Stimulated activated CD8-positive, alpha-beta memory T cell treated with anti-CD3 and anti-CD28 coated beads, Interleukin-12 subunit alpha, Interleukin-12 subunit beta, amount 100 ng/mL, for 24 hours (primary cell): Measurements from ENCODE around the gene ABCA1.
"Not testable (repeated sequence)": the region's sequence is repeated elsewhere in the genome, so short reads cannot be mapped to it uniquely, and the experiment has no call there.

Experiments
- DNase-seq: peaks from one replicate; pipeline ENCODE4 v3.0.0-alpha.2; 2020; ENCODE audit errors: extremely low read depth

ABCA1 gene

DNA sequence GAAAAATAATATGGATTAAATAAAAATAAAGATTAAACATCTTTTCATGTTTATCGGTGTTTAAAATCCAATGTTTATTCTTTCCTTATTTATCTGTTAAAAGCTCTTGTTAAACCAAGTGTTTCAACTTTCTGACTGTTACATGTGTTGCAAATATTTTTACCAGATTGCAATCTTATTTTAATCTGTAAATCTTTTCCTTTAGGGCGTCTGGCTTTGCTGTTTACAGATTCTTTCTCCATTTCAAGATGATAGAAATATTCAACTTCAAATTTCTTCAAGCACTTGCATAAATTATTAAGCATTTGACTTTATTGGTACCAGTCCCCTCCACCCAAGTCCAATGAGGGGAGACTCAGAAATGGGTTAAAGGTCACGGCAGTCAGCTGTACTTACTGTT lies 16.9 kb upstream of the ABCA1 start:
- DNase-seq, result no peak

DNA sequence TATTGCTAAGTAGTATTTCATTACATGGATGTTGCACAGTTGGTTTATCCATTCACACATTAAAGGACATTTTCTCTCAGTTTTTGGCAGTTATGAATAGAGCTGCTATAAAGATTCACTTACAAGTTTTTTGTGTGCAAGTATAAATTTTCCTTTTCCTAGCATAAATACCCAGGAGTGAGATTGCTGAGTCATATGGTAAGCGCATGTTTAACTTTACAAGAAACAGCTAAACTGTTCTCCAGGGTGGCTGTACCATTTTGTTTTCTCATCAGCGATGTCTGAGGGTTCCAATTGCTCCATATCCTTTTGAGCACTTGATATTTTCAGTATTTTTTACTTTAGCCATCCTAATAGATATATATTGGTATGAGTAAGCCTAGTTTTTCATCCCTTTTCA lies 16.4 kb upstream of the ABCA1 start:
- DNase-seq, result no peak

DNA sequence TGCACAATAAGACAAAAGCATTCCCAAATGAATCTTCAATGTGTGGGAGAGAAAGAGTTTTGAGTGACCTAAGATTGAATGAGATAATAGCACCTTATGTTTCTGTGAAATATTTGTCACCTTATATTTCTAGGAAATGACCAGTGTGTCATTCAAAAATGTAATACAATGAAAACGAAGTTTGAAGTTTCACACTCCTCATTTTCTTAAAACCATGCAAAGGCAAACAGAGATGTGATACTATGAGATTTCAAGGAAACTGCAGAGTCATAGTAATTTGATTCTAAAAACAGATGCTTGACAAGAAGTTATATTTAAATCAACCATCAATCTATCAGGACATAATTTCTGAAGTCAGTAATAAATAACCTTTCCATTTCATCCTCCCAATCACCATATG lies 13.6 kb upstream of the ABCA1 start:
- DNase-seq, result no peak

DNA sequence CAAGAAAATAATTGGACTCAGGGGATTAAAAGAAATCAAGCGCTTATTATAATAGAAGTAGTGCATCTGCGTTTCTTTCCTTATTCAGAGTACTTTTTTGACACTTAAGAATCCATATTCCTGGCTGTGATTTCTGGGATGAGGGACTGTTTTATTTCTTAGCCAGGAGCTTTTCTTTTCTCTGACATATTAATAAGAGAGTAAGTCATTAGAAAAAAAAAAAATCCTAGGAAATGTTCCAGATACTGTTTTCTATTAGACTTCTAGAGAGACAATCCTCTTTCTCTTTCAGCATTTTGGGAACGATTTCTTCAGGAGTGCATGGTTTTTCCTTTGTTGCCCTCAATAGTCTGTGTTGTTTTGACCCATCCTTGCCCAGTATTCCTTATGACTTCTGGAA lies 8.3 kb upstream of the ABCA1 start:
- no peak for DNase-seq

DNA sequence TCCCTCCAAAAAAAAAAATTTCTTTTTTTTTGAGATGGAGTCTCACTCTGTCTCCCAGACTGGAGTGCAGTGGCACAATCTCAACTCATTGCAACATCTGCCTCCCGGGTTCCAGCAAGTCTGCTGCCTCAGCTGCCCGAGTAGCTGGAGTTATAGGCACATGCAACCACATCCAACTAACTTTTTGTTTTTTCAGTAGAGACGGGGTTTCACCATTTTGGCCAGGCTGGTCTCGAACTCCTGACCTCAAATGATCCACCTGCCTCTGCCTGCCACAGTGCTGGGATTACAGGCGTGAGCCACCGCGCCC lies 7.5 kb upstream of the ABCA1 start:
- DNase-seq, result not testable (repeated sequence)

DNA sequence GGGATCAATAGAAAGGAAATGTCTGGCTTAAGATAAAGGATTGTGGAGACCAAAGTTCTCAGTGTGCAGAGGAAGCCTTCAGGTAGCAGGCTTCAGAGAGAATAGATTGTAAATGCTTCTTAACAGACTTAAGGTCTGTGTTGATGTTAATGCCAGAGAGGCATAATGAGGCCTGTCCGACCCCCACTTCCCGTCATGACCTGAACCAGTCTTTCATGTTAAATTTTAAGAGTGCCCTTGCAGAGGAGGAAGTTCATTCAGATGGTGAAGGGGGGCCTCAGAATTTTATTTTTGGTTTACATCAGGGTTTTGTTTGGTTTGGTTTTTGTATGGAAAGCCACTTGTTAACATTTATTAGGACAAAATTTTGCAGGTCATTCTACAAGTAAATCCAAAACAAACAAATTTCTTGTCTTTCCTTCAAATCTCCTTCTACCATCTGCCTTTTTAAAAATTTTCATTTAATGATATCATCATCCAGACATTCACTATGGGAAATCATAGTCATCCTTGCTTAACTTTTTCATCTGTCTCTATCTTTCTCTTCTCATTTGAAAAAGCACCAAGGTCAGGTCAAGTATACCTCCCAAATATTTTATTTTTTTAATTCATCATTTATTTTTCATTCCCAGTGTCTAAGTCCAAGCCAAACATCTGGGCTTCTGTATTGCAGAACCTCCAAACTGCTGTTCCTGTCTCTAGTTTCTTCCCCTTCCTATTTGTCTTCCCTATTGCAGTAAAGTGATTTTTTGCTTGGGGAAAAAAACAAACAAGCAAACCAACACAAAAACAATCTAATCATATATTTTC lies 6.9 kb upstream of the ABCA1 start:
- DNase-seq, result no peak

DNA sequence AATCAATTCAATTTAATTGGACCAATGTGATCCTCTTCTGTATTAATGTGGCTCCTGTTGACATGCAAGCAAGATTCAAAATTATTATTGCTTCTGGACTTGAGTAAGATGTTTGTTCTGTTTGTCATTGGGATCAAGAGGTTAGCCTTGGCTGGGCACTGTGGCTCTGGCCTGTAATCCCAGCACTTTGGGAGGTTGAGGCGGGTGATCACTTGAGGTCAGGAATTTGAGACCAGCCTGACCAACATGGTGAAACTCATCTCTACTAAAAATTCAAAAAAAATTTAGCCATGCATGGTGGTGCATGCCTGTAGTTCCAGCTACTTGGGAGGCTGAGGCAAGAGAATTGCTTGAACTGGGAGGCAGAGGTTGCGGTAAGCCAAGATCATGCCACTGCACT lies 5.1 kb upstream of the ABCA1 start:
- DNase-seq, result not testable (repeated sequence)

DNA sequence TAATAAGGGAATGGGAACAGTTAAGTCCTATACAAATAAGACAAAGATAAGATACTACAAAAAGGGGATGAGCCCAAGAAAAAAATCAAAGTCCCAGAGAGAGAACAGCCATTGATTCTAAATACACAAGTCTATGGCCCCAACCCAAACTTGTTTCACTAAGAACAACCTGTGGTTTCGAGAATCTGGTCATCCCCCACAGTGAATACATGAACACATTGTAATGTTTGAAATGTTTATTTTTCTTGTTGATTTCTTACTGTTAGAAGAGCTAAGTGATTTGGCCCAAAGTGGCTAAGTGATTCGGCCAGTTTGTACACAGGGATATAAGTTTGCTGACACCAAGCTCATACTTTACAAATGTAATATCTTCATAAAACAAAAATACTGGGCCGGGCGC lies 3.3 kb upstream of the ABCA1 start:
- no peak for DNase-seq

DNA sequence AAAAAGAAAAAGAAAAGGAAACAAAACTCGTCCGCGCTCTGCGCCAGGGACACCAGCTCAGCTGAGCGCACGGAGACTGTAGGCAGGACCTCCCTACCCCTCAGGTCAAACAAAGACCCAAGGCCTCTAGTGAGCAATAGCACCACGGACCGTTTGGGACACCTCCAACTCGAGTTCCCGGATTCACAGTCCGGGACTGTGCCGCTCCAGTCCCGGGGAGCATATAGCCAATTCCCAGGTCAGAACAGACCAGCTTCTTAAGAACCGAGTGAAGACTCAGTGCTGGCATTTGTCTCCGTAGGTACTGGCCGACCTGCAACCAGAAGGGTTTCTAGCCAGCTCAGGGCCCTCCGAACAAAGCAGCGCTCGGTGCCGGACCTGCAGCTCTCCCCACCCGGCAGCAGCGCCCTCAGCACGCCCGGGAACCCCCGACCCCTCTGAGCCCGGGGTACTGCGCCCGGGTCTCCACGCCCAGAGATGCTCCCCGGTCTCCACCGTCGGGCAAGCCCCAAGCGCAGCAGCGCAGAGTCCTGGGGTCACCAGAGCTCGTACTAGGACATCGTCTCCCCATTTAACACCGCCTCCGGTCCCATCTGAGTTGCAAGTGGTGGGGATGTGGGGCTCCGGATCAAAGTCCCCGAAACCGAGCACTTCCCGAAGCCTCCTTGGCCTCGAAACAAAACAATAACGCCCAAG lies 591 bp downstream of the ABCA1 start:
- no peak for DNase-seq

DNA sequence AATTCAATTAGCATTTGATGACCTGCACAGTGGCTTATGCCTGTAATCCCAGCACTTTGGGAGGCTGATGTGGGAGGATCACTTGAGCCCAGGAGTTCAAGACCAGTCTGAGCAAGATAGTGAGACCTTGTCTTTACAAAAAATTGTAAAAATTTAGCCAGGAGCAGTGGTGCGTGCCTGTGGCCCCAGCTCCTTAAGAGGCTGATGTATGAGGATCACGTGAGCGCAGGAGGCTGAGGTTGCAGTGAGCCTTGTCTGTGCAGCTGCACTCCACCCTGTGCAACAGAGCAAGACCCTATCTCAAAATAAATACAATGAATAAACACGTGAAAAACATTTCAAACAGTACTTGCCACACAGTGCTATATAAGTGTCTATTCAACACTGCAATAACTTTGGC lies 4.2 kb downstream of the ABCA1 start:
- DNase-seq, result no peak

DNA sequence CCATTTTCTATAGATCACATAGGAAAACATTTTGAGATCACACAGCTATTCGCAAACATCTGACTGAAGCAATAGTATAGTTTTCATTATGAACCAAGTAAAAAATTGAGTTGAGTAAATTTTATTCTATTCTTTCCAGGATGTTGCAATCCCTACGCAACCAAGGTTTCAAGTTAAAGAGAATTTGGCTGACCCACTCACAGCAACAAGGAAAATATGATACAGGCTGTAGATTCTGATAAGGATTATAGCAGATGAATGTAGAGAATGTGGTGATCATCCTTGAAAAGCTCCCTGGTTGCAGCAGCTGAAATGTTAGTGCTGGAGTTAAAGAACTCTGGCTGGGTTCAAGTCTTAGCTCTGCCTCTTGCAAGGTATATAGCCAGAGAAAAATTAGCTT lies 4.7 kb downstream of the ABCA1 start:
- DNase-seq, result no peak

DNA sequence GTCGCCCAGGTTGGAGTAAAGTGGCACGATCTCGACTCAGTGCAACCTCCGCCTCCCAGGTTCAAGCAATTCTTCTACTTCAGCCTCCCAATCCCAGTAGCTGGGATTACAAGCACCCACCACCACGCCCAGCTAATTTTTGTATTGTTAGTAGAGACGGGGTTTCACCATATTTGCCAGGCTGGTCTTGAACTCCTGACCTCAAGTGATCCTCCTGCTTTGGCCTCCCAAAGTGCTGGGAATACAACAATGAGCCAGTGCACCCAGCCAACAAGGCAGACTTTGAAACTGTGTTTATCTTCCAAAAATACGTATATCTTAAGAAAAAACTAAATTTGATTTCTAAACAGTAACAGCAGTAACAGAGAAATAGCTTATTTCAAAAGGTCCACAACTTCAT lies 5.2 kb downstream of the ABCA1 start:
- DNase-seq, result not testable (repeated sequence)

DNA sequence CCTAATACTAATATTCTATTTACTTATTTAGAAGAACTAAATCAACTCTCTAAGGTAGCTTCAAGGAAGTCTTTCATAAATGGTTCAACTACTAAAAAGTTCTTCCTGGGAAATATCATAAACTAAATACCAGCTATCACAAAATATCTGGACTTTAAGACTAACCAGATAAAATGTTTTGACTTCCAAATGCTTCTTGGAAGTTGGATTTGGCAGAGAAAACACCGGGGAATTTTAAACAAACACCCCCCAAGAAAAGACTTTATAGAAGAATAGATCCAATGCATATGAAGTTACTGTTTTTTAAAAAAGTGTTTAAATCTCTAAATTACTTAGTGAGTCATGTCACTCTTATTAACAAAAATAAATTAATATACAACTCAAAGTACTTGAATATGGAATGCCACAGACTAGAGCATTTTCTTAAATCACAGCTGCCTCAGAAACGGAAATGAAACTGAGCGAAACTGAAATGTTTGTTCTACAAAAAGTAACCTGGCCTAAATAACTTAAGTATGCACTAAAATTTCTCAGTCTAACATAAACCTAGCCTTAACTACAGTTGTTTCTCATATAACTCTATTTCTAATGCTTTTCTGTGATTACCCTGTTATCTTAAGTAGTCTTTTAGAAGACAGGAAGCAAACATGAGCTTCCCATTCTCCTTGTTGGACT lies 6.8 kb downstream of the ABCA1 start:
- DNase-seq, result no peak

DNA sequence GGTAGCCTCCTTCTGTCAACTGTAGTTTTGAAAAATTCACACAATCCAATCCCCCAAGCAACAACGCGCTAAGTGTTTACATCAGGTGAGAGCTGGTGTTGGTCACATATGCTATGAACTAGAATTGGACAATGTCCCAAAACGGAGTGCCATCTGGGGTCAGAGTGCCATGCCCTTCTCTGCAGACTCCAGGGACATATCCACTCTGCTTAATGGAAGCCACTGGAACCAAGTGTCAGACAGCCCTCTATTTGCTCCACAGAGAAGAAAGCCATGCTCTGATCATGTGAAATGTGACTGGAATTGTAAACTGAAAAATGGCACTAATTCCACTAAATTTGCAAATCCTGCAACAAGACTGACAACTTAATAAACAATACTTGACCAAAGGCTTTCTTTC lies 12.2 kb downstream of the ABCA1 start:
- no peak for DNase-seq

DNA sequence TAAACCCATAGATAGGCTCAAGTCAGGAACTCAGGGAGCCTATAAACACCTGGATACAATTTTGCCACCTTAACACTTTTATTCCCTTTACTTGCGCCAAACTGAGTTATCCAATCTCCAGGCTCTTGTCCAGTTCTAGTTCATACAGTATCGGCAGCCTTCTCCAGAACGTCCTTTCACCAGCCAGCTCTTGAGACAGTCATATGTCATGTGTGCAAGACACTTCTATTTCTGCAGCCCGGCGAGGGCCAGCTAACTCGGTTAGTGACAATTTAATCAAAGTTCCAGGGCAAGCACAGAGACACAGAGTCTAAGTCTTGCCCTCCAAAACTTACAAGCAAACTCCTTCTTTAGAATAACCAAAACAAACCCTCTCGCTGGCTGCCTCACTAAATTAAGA lies 12.9 kb downstream of the ABCA1 start:
- DNase-seq, result no peak

DNA sequence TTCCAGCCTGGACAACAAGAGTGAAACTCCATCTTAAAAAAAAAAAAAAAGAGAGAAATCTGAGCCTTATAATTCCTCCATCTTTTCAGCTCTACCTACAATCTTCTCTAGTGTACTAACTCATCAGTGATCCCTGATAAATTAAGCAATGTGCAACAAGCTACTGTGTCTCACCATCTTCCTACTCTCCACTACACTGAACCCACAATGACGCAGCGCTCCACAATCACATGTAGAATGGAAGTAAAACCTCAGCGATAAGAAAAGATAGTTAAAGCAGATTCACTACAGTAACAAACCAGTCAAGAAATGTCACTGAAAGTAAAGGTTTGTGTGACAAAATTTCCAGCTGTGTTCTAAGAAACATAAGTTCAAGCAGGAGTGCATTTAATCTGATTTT lies 13.5 kb downstream of the ABCA1 start:
- no peak for DNase-seq

DNA sequence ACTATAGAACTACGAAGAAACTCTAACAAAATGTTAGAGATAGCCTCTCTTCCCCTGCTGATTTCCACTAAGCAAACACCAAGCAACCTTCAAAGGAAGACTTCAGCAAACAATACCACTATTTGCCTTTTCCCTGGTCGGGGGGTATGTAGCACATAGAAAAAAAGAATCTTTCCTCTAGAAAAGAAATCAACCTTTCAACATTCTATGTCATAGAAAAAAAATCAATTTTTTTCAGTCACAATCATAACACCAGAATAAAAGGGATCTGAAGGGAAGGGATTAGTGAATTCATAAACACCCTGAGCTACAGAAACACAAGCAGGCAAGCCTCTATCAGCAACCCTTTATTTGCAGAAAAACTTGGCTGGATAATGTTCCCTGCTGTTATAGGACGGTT lies 15.3 kb downstream of the ABCA1 start:
- DNase-seq, result no peak

DNA sequence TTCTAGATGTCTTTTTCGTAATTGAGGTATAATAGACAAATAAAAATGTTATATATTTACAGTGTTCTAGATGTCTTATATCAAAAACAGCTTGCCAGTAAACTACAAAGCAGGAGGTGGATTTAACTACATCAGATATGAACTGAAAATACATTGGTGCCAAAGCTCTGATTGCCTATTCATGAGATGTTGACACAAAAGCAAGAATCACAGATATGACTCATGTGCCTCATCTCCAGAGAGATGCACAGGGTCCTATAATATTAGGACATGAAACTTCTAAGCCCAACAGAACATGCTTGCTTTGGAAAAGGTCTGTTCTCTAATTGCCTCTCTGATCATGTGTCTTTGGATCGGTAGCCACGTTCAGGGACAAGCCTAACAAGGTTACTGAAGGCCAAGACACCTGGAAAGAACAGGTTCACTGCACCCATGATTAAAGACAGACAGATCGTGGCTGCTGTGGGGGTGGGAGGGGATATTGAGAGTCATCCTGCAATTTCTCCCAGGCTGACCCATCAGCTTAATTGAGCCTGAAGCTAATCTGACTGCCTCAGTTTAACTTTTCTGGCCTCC lies 16.8 kb downstream of the ABCA1 start:
- no peak for DNase-seq

DNA sequence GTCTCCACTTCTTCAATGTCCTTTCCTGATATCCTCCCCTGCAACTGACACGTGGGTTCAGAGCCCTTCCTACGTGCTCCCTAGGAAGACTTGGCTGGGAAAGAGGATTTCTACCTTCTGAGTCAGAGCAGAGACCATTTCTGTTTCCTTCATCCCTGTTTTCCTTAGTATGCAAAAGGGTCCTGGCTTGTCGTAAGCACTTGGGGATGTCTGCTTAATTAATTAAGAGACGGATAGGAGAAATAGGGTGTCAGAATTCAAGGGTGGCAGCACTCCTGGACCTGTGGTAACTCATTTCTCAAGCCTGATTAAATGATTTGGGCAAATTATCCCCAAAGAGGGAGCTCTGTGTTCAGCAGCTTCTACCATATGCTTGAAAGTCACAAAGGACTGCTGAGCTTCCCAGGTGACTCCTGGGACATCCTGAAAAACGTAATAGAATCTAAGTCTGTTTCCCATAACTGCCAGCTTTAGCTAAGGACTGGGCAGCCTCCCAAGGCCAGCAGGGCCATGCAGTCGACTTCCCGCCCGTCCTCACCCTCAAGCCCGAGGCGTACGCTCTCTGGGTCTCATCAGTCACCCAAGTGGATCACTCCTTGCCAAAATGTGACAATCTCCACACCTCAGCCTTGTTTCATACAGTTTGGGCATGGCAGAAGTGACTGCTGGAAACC lies 20.5 kb downstream of the ABCA1 start:
- no peak for DNase-seq

DNA sequence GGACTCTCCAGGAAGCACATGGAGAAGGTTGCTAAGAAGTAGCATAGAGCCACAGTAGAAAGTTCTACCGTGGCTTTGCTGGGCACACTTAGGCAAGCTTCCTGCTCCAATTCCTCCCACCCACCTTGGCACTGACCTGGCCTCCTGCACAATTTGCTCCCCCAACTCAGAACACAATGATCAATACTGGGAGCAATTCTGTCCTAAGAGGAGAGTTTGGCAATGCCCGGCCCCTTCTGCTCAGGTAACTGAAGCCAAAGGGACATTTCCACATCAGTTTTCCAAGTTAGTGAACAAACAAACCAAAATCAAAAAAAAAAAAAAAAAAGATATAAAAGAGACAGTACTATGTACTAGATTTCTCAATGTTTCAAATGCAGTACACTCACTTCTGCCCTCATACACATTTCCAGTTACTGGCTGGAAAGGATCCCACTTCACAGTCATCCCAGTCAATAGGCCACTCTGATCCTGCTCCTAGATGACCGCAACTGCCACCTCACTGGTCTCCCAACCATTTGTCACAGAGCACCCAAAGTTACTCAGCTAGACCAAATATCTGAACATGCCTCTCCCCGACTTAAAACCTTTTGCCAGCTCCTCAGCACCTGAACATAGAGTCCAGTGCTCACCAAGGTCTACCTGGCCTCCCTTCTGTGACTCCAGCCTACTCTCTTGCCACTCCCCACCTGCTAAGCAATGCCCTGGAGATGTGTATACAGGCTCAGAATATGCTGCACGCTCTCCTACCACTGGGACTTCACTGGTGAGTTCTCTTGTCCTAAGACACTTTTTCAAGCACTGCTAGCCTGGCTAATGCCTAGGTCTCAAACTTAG lies 21.3 kb downstream of the ABCA1 start:
- DNase-seq, result no peak

DNA sequence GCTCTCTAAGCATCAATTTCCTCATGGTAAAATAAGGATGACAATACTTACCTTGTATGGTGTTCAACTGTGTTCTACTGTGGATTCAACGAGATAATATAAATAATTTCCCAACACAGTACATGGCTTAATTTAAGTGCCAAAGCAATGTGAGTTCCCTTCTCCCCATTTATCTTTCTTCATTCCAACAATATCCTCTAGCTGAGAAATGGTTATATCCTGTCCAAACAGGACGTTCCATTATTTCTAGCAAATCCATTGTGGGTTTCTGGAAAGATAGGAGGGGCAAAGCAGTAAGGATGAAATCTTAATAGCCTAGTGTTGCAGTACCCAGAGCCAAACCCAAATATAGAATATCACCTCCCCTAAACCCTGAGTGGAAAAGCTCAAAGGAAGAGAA lies 22.0 kb downstream of the ABCA1 start:
- DNase-seq, result no peak
